ENCODE data around the gene JOSD1. TPM values are rescaled to one million over a fixed set of nuclear protein-coding genes. Genes with fewer than 3 reads are reported as not detected.

Gene JOSD1
- total and polyA plus RNA-seq, 4 donors = 3.4 to 20.6 (median 14.7) TPM

DNA sequence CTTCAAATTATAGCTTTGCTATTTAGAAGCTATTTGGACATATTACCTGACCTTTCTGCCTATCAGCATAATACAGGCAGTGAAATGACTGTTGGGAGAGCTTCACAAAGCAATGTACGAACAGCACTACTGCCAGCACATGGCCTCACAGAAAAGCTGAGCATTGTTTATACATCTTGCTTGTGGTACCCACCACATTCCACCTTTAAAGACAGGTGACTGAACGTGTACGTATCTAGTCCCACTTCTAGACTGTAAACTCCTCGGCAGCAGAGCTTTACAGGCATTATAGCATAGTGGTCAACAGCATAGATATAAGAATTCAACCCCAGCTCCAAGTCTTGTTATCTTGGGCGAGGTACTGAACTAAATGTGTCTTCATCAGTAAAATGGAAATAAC, 1.6 kb downstream of the JOSD1 start:
- Histone ChIP-seq H3K9ac (ENCODE audit: low read depth in 1 of 2, low read length in 2 of 2) (peak overlapping the region; percentile 89 to 97), H3K4me3 (ENCODE audit: low read depth in 1 of 3, low read length in 3 of 3) (peak overlapping the region; percentile 65 to 83 (median 66)), H3K36me3 (ENCODE audit: control insufficient read depth in 4 of 4, insufficient read depth in 3 of 4, low read depth in 1 of 4, low read length in 3 of 4) (no peaks in the 10 kb centered on the region), H3K4me1 (ENCODE audit: control insufficient read depth in 4 of 4, insufficient read depth in 4 of 4, low read length in 3 of 4) (peaks cover 8 to 37% (median 29%) of the 10 kb centered on the region in 4 donors), H3K9me3 (ENCODE audit: control insufficient read depth in 4 of 4, low read length in 3 of 4) (no peaks in the 10 kb centered on the region), H3K27ac (ENCODE audit: low read depth in 1 of 2, low read length in 2 of 2) (peak overlapping the region; percentile 90 to 98), H3K27me3 (ENCODE audit: control insufficient read depth in 4 of 4, insufficient read depth in 4 of 4, low read length in 3 of 4) (no peaks in the 10 kb centered on the region)
- WGBS = 75% methylated on average over 5 of the region's 5 CpGs
- DNase-seq (ENCODE audit: low spot score) = no peak
- TF ChIP-seq, protein P1, sequence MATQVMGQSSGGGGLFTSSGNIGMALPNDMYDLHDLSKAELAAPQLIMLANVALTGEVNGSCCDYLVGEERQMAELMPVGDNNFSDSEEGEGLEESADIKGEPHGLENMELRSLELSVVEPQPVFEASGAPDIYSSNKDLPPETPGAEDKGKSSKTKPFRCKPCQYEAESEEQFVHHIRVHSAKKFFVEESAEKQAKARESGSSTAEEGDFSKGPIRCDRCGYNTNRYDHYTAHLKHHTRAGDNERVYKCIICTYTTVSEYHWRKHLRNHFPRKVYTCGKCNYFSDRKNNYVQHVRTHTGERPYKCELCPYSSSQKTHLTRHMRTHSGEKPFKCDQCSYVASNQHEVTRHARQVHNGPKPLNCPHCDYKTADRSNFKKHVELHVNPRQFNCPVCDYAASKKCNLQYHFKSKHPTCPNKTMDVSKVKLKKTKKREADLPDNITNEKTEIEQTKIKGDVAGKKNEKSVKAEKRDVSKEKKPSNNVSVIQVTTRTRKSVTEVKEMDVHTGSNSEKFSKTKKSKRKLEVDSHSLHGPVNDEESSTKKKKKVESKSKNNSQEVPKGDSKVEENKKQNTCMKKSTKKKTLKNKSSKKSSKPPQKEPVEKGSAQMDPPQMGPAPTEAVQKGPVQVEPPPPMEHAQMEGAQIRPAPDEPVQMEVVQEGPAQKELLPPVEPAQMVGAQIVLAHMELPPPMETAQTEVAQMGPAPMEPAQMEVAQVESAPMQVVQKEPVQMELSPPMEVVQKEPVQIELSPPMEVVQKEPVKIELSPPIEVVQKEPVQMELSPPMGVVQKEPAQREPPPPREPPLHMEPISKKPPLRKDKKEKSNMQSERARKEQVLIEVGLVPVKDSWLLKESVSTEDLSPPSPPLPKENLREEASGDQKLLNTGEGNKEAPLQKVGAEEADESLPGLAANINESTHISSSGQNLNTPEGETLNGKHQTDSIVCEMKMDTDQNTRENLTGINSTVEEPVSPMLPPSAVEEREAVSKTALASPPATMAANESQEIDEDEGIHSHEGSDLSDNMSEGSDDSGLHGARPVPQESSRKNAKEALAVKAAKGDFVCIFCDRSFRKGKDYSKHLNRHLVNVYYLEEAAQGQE (IDR thresholded peaks at IDR 0.05) = no peak
- TF ChIP-seq, protein P2, sequence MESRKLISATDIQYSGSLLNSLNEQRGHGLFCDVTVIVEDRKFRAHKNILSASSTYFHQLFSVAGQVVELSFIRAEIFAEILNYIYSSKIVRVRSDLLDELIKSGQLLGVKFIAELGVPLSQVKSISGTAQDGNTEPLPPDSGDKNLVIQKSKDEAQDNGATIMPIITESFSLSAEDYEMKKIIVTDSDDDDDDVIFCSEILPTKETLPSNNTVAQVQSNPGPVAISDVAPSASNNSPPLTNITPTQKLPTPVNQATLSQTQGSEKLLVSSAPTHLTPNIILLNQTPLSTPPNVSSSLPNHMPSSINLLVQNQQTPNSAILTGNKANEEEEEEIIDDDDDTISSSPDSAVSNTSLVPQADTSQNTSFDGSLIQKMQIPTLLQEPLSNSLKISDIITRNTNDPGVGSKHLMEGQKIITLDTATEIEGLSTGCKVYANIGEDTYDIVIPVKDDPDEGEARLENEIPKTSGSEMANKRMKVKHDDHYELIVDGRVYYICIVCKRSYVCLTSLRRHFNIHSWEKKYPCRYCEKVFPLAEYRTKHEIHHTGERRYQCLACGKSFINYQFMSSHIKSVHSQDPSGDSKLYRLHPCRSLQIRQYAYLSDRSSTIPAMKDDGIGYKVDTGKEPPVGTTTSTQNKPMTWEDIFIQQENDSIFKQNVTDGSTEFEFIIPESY (IDR thresholded peaks at IDR 0.05) = no peak
- TF ChIP-seq FOXA1 (IDR thresholded peaks at IDR 0.05) = no peak
- no peak for TF ChIP-seq RAD21 (IDR thresholded peaks at IDR 0.05)
- TF ChIP-seq HNF4G (IDR thresholded peaks at IDR 0.05) = no peak
- TF ChIP-seq SP1 (IDR thresholded peaks at IDR 0.05) = no peak
- TF ChIP-seq GABPA (IDR thresholded peaks at IDR 0.05 in 1 of 2, conservative IDR thresholded peaks at IDR 0.05 in 1 of 2) = no peak
- no peak for TF ChIP-seq NR2F2 (IDR thresholded peaks at IDR 0.05)
- no peak for TF ChIP-seq HNF4A (conservative IDR thresholded peaks at IDR 0.05)

DNA sequence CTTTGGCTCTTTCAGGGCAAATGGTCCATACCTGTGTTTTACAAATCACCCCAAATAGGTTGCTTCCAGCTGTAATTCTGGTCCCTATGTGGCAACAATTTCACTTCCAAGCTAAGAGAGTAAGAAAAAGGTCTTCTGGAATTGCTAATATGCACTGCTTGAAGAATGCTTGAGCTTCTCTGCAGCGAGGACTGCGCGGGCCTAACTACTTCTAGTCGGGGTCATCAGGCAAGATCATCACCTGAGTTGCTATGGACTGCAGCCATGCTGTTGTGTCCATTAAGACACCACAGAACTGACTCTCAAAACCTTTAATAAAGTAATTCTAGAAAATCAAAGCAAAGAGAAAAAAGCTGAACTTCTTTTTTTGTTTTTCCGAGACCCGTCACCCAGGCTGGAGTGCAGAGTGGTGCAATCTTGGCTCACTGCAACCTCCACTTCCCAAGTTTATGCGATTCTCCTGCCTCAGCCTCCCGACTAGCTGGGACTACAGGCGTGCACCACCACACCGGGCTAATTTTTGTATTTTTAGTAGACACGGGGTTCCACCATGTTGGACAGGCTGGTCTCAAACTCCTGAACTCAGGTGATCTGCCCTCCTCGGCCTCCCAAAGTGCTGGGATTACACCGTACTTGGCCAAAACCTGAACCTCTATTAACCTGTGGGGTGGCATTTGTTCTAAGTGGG, 2.2 kb downstream of the JOSD1 start:
- H3K9me3 ChIP-seq (ENCODE audit: control insufficient read depth in 4 of 4, low read length in 3 of 4) = no peaks in the 10 kb centered on the region
- peak overlapping the region in 1 of 2 donors; percentile 98 for H3K27ac ChIP-seq (ENCODE audit: low read depth in 1 of 2, low read length in 2 of 2)
- H3K9ac ChIP-seq (ENCODE audit: low read depth in 1 of 2, low read length in 2 of 2) = peak overlapping the region in 1 of 2 donors; percentile 89
- DNase-seq (ENCODE audit: low spot score) = no peak
- no peak overlapping the region for H3K4me3 ChIP-seq (ENCODE audit: low read depth in 1 of 3, low read length in 3 of 3)
- peaks cover 8 to 37% (median 29%) of the 10 kb centered on the region in 4 donors for H3K4me1 ChIP-seq (ENCODE audit: control insufficient read depth in 4 of 4, insufficient read depth in 4 of 4, low read length in 3 of 4)
- WGBS = 93% methylated on average over 13 of the region's 13 CpGs
- TF ChIP-seq RAD21 (IDR thresholded peaks at IDR 0.05) = no peak
- no peak for TF ChIP-seq FOXA1 (IDR thresholded peaks at IDR 0.05)
- no peak for TF ChIP-seq HNF4G (IDR thresholded peaks at IDR 0.05)
- TF ChIP-seq HNF4A (conservative IDR thresholded peaks at IDR 0.05) = no peak
- no peaks in the 10 kb centered on the region for H3K36me3 ChIP-seq (ENCODE audit: control insufficient read depth in 4 of 4, insufficient read depth in 3 of 4, low read depth in 1 of 4, low read length in 3 of 4)
- no peaks in the 10 kb centered on the region for H3K27me3 ChIP-seq (ENCODE audit: control insufficient read depth in 4 of 4, insufficient read depth in 4 of 4, low read length in 3 of 4)

DNA sequence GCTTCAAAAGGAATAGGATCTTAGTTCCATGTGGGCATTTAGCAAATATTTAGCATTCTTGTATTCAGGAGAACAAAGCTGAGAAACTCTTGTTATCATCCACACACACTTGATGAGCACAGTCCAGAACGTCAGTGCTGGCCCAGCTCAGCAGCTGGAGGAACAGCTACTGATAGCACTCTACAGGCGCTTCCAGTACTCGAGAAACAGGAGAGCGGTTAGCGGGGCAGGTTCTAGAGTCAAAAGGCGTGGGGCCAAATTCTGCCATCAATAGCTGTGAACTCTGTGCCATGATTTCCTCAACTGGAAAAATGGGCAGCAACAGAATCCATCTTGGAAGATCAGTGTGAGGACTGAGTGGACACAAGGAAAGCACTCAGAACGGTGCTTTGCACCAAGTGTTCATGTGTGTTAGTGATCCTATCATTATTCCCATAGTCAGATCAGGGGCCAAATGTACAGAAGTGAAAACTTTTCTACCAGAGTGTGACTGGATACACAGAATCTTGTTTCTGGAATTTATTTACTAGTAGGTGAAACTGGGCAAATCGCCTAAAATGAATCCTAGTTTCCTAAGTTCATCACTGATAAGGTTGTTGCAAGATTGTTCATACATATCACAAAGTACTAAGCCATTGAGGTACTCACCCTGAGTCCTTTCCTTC, 3.2 kb downstream of the JOSD1 start:
- Histone ChIP-seq H3K27me3 (ENCODE audit: control insufficient read depth in 4 of 4, insufficient read depth in 4 of 4, low read length in 3 of 4) (no peaks in the 10 kb centered on the region), H3K27ac (ENCODE audit: low read depth in 1 of 2, low read length in 2 of 2) (peak overlapping the region; percentile 15 to 43), H3K4me3 (ENCODE audit: low read depth in 1 of 3, low read length in 3 of 3) (no peak overlapping the region), H3K36me3 (ENCODE audit: control insufficient read depth in 4 of 4, insufficient read depth in 3 of 4, low read depth in 1 of 4, low read length in 3 of 4) (no peaks in the 10 kb centered on the region), H3K9me3 (ENCODE audit: control insufficient read depth in 4 of 4, low read length in 3 of 4) (no peaks in the 10 kb centered on the region), H3K4me1 (ENCODE audit: control insufficient read depth in 4 of 4, insufficient read depth in 4 of 4, low read length in 3 of 4) (peaks cover 8 to 37% (median 29%) of the 10 kb centered on the region in 4 donors), H3K9ac (ENCODE audit: low read depth in 1 of 2, low read length in 2 of 2) (no peak overlapping the region)
- DNase-seq (ENCODE audit: low spot score) = peak; percentile 63
- 52% methylated on average over 8 of the region's 8 CpGs for WGBS
- TF ChIP-seq HNF4A (conservative IDR thresholded peaks at IDR 0.05) = peak in 1 of 2 donors; percentile 10
- no peak for TF ChIP-seq RAD21 (IDR thresholded peaks at IDR 0.05)
- no peak for TF ChIP-seq HNF4G (IDR thresholded peaks at IDR 0.05)
- peak in 1 of 2 donors; percentile 34 for TF ChIP-seq RXRA (IDR thresholded peaks at IDR 0.05)
- TF ChIP-seq JUND (IDR thresholded peaks at IDR 0.05) = peak in 1 of 2 donors; percentile 11
- TF ChIP-seq, protein P3, sequence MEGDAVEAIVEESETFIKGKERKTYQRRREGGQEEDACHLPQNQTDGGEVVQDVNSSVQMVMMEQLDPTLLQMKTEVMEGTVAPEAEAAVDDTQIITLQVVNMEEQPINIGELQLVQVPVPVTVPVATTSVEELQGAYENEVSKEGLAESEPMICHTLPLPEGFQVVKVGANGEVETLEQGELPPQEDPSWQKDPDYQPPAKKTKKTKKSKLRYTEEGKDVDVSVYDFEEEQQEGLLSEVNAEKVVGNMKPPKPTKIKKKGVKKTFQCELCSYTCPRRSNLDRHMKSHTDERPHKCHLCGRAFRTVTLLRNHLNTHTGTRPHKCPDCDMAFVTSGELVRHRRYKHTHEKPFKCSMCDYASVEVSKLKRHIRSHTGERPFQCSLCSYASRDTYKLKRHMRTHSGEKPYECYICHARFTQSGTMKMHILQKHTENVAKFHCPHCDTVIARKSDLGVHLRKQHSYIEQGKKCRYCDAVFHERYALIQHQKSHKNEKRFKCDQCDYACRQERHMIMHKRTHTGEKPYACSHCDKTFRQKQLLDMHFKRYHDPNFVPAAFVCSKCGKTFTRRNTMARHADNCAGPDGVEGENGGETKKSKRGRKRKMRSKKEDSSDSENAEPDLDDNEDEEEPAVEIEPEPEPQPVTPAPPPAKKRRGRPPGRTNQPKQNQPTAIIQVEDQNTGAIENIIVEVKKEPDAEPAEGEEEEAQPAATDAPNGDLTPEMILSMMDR (IDR thresholded peaks at IDR 0.05; ENCODE audit: low read depth, low read length, missing input control) = no peak
- TF ChIP-seq EGR1 (IDR thresholded peaks at IDR 0.05; ENCODE audit: low read depth in 2 of 2) = no peak
- no peak for TF ChIP-seq GABPA (IDR thresholded peaks at IDR 0.05 in 1 of 2, conservative IDR thresholded peaks at IDR 0.05 in 1 of 2)
- TF ChIP-seq, protein P2 (IDR thresholded peaks at IDR 0.05) = peak; percentile 20
- no peak for TF ChIP-seq FOXA2 (IDR thresholded peaks at IDR 0.05)
- no peak for TF ChIP-seq SP1 (IDR thresholded peaks at IDR 0.05)
- TF ChIP-seq FOXA1 (IDR thresholded peaks at IDR 0.05) = no peak
- TF ChIP-seq YY1 (IDR thresholded peaks at IDR 0.05) = peak; percentile 53

Data from liver (tissue), 9 donors.